Heart left ventricle (tissue), 16 donors: Measurements from ENCODE around the gene MYL9. TPM values are rescaled to one million over a fixed set of nuclear protein-coding genes. Genes with fewer than 3 reads are reported as not detected.
A peak's percentile ranks its signal among the peaks of the same experiment; 100 is the strongest.

Experiments
- ATAC-seq, 4 donors: fragments of 200-7000 bp; cut with Tn5 transposase; one replicate each; pipeline ENCODE4 v1.9.1; 2020 to 2022; ENCODE audit warnings: moderate library complexity in 4 of 4, mild to moderate bottlenecking in 3 of 4, moderate number of reproducible peaks in 1 of 4
- DNase-seq, 5 donors: peaks; one replicate each; pipeline ENCODE4 v3.0.0-alpha.2; 2020
- H3K27ac ChIP-seq, 12 donors: fragments of 200-600 bp; sonication (generic) in 4 of 12; one replicate each; pipeline versions ENCODE4 v1.5.0 to v1.8.0; 2016 to 2022; ENCODE audit warnings: mild to moderate bottlenecking in 2 of 12
- H3K27me3 ChIP-seq, 9 donors: fragments of 200-600 bp; sonication (generic) in 2 of 9; one replicate each; pipeline versions ENCODE4 v1.5.1 to v1.8.0; 2016 to 2022; ENCODE audit warnings: mild to moderate bottlenecking in 3 of 9
- H3K36me3 ChIP-seq, 9 donors: fragments of 200-600 bp; sonication (generic) in 2 of 9; one replicate each; pipeline versions ENCODE4 v1.5.0 to v1.8.0; 2018 to 2022; ENCODE audit warnings: mild to moderate bottlenecking in 2 of 9
- H3K4me1 ChIP-seq, 12 donors: fragments of 200-600 bp; sonication (generic) in 4 of 12; one replicate each; pipeline versions ENCODE4 v1.5.0 to v1.8.0; 2016 to 2022; ENCODE audit warnings: mild to moderate bottlenecking in 3 of 12
- H3K4me3 ChIP-seq, 12 donors: fragments of 200-600 bp; sonication (generic) in 4 of 12; one replicate each; pipeline versions ENCODE4 v1.5.0 to v1.8.0; 2017 to 2022; ENCODE audit warnings: mild to moderate bottlenecking in 9 of 12, moderate library complexity in 4 of 12
- H3K9me3 ChIP-seq, 12 donors: fragments of 200-600 bp; sonication (generic) in 4 of 12; one replicate each; pipeline versions ENCODE4 v1.5.0 to v1.8.0; 2016 to 2022; ENCODE audit warnings: mild to moderate bottlenecking in 1 of 12
- POLR2A ChIP-seq, 2 donors: fragments of 450-650 bp; IDR thresholded peaks; one replicate each; pipeline ENCODE4 v1.6.1; 2017; ENCODE audit warnings: antibody characterized with exemption in 2 of 2, mild to moderate bottlenecking in 2 of 2, moderate library complexity in 2 of 2
- WGBS, 4 donors: extraction: QIAGEN DNeasy Blood & Tissue Kit in 2 of 4; methylation state at CpG; one replicate each; pipeline versions ENCODE4 v1.1.5 to v1.1.7; 2013 to 2018; 5-methylcytosine and 5-hydroxymethylcytosine counted together
- intact Hi-C, 10 donors: fragments of 100-400 bp; cut with DNase I; formaldehyde crosslinking; loops; one replicate each; pipeline versions ENCODE4 v1.11.1 to v1.14.2; 2022
- polyA plus RNA-seq, 2 donors: library from polyadenylated mRNA; stranded (reverse); fragments of 200-250 nt; gene quantifications; one replicate each; pipeline ENCODE4 v1.2.3, GENCODE V29; 2013
- total RNA-seq, 9 donors: library from RNA; depleted of rRNA in 2 of 9; stranded (reverse); fragments of >200 nt in 2 of 9; fragmentation: NEBNext Ultra II Directional in 3 of 9; extraction: Animal tissue kit (Norgen Biotek cat#: 25700) in 3 of 9; gene quantifications; one replicate each; pipeline versions ENCODE4 v1.1.0 to v1.2.4, GENCODE V29; 2016 to 2023
- TF ChIP-seq, protein P1 (sequence below), 12 donors: fragments of 200-600 bp; sonication (generic) in 4 of 12; IDR thresholded peaks; one replicate each; pipeline versions ENCODE4 v1.5.0 to v1.8.0; 2018 to 2022; ENCODE audit warnings: antibody characterized with exemption in 12 of 12, mild to moderate bottlenecking in 5 of 12
- donor health status: ischemic (EF 13 %, LVEDD 7.1; RV severe dilation, severe dysfunction).
- donor health status: healthy with polysubstance abuse.
- donor health status: DM: no; HTN: yes; CAD: no.
- donor health status: DM: no; HTN: no; CAD: no.
- donor health status: ischemic (EF 25% LVEDD 6.9; RV normal size, moderate dysfunction).
- donor health status: ischemic (EF 25% LVEDD 5.7; RV mildly dilated, moderate dysfunction).
- donor health status: healthy.
- donor health status: DM: yes; HTN: yes; CAD: no.
- donor health status: ischemic (EF 35%, LVEDD 5.7; RV mildly dilated, moderate dysfunction).
- donor health status: nonischemic (EF 11% LVEDD 7.7; RV severe dilation, severe dysfunction).
- donor health status: DM: yes; HTN: yes; CAD: no.
- donor health status: PGD.
- donor health status: ischemic (EF 29% LVEDD 5.4; RV normal size, mild dysfunction).
- donor health status: nonischemic (EF 23%, LVEDD 6.1; RV moderate dilation, normal function).

The MYL9 gene
- total and polyA plus RNA-seq, 11 donors = 452 to 2,387 (median 1,748) TPM

GRCh38 chr20:36587388-36588070 lies 46.2 kb downstream of the MYL9 start:
- TF ChIP-seq POLR2A (IDR thresholded peaks at IDR 0.05) = no peak
- TF ChIP-seq, protein P1, sequence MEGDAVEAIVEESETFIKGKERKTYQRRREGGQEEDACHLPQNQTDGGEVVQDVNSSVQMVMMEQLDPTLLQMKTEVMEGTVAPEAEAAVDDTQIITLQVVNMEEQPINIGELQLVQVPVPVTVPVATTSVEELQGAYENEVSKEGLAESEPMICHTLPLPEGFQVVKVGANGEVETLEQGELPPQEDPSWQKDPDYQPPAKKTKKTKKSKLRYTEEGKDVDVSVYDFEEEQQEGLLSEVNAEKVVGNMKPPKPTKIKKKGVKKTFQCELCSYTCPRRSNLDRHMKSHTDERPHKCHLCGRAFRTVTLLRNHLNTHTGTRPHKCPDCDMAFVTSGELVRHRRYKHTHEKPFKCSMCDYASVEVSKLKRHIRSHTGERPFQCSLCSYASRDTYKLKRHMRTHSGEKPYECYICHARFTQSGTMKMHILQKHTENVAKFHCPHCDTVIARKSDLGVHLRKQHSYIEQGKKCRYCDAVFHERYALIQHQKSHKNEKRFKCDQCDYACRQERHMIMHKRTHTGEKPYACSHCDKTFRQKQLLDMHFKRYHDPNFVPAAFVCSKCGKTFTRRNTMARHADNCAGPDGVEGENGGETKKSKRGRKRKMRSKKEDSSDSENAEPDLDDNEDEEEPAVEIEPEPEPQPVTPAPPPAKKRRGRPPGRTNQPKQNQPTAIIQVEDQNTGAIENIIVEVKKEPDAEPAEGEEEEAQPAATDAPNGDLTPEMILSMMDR (IDR thresholded peaks at IDR 0.05) = no peak
- Histone ChIP-seq H3K27ac (no peak overlapping the region), H3K27me3 (no peaks in the 10 kb centered on the region), H3K4me1 (peaks cover 0 to 12% (median 0%) of the 10 kb centered on the region in 12 donors), H3K9me3 (no peaks in the 10 kb centered on the region), H3K4me3 (no peak overlapping the region), H3K36me3 (peaks cover 0 to 32% (median 24%) of the 10 kb centered on the region in 9 donors)
- DNase-seq = no peak
- WGBS, 4 donors = 77 to 87% (median 81%) methylated on average over 3 of the region's 3 CpGs
- intact Hi-C loops = loop anchor here in 1 of 10 donors (10.0 kb wide), 1 partner anchor 373 kb away; no protein-coding TSS in a partner anchor
- peak in 2 of 4 donors; percentile 43 to 47 for ATAC-seq

GRCh38 chr20:36591281-36591680 lies 50.0 kb downstream of the MYL9 start:
- no peak overlapping the region for H3K27ac ChIP-seq
- TF ChIP-seq, protein P1 (IDR thresholded peaks at IDR 0.05) = no peak
- TF ChIP-seq POLR2A (IDR thresholded peaks at IDR 0.05) = no peak
- H3K9me3 ChIP-seq = no peaks in the 10 kb centered on the region
- intact Hi-C loops = loop anchor here in 8 of 10 donors (2.0 to 10.0 kb wide), 4 partner anchors 34 to 386 kb away; no protein-coding TSS in a partner anchor
- DNase-seq (no peak), ATAC-seq (no peak)
- no peak overlapping the region for H3K4me3 ChIP-seq
- peaks cover 0 to 41% (median 0%) of the 10 kb centered on the region in 12 donors for H3K4me1 ChIP-seq
- no peaks in the 10 kb centered on the region for H3K27me3 ChIP-seq
- H3K36me3 ChIP-seq = peaks cover 0 to 19% (median 12%) of the 10 kb centered on the region in 9 donors
- 70 to 88% (median 79%) methylated on average over 4 to 5 of the region's 5 CpGs for WGBS, 4 donors

GRCh38 chr20:36591854-36592641 lies 50.7 kb downstream of the MYL9 start:
- H3K27me3 ChIP-seq = no peaks in the 10 kb centered on the region
- 83 to 91% (median 86%) methylated on average over 9 of the region's 9 CpGs for WGBS, 4 donors
- DNase-seq (peak in 1 of 5 donors; percentile 35), ATAC-seq (peak in 3 of 4 donors; percentile 51 to 61 (median 52))
- no peaks in the 10 kb centered on the region for H3K9me3 ChIP-seq
- intact Hi-C loops = loop anchor here (1.0 to 10.0 kb wide), 6 partner anchors 35 to 387 kb away; no protein-coding TSS in a partner anchor
- H3K4me1 ChIP-seq = peaks cover 0 to 44% (median 0%) of the 10 kb centered on the region in 12 donors
- H3K4me3 ChIP-seq = no peak overlapping the region
- H3K27ac ChIP-seq = no peak overlapping the region
- H3K36me3 ChIP-seq = peaks cover 0 to 19% (median 12%) of the 10 kb centered on the region in 9 donors
- no peak for TF ChIP-seq POLR2A (IDR thresholded peaks at IDR 0.05)
- TF ChIP-seq, protein P1 (IDR thresholded peaks at IDR 0.05) = peak; percentile 20 to 62 (median 46)
